ENCODE results near the gene CTXND1.

DNA sequence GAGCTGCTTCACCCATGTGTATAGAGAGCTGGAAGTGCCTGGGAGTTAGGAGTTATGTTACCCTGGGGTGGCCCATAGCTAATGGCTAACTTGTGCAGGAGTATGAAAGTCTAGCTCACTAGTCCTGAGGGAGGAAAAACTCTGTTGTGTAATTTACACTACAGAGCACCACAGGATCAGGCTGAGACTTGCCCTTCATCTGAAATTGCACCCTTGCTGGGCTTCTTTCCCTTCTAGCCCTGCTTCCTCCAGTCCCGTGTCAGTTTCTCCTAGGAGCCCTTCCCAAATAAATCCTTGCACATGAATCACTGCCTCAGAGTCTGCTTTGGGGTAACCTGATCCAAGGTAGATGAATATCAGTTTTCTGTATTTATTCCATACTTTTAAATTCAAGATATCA, 40.0 kb downstream of the CTXND1 start:
- TF ChIP-seq CTCF (IDR thresholded peaks at IDR 0.05) (no peak), POLR2A (IDR thresholded peaks at IDR 0.05) (no peak), POLR2AphosphoS5 (IDR thresholded peaks at IDR 0.05; ENCODE audit: insufficient read depth in 1 of 2, low read depth in 1 of 2) (no peak)
